ENCODE measurements around the gene KLF6.

KLF6 gene

DNA sequence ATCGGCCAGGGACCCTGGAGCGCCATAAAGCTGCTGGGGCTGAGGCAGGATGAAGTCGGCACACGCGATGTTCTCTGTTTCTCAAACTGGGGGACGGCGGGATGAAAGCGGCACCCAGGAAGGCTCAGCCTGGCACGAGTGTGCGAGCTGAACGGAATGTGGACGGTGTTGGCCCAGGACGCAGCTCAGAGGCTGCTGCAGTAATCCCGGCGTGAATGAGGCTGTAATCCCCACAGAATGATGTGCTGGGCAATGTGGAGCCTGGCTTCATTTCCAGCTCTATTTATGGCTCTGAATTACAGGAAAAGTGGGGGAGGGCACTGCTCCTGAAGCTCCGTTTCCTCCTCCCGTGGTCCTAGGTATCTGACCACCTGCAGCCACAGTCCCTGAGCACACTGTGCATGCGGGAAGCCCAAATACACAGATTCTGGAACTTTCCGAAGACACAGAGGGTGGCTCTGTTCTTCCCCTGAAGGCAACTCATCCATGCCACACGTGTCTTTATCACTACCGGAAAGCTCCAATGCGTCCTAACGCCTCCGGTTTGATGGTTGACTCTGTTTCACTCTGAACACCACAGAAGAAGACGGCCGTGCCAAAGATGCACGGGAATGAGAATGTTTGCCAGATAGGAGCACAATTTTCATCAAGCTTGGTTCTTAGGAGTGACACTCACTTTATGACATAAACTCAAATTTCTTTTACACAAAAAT lies 37.6 kb downstream of the KLF6 start:
- Histone ChIP-seq H3K4me3 (IDR thresholded peaks at IDR 0.05; ENCODE audit: insufficient read depth, low read depth, low read length) (no peak overlapping the region), H3K27me3 (ENCODE audit: insufficient read depth, low read depth) (no peaks in the 10 kb centered on the region), H2AFZ (ENCODE audit: low read depth) (no peak overlapping the region), H3K27ac (no peak overlapping the region), H3K4me1 (ENCODE audit: low read depth, poor library complexity, severe bottlenecking) (peaks cover 25% of the 10 kb centered on the region), H4K20me1 (ENCODE audit: insufficient read depth) (no peaks in the 10 kb centered on the region), H3K4me2 (no peak overlapping the region), H3K79me2 (ENCODE audit: insufficient read depth, low read depth) (no peaks in the 10 kb centered on the region), H3K36me3 (ENCODE audit: insufficient read depth) (no peaks in the 10 kb centered on the region), H3K9ac (no peak overlapping the region)
- TF ChIP-seq, protein P1, sequence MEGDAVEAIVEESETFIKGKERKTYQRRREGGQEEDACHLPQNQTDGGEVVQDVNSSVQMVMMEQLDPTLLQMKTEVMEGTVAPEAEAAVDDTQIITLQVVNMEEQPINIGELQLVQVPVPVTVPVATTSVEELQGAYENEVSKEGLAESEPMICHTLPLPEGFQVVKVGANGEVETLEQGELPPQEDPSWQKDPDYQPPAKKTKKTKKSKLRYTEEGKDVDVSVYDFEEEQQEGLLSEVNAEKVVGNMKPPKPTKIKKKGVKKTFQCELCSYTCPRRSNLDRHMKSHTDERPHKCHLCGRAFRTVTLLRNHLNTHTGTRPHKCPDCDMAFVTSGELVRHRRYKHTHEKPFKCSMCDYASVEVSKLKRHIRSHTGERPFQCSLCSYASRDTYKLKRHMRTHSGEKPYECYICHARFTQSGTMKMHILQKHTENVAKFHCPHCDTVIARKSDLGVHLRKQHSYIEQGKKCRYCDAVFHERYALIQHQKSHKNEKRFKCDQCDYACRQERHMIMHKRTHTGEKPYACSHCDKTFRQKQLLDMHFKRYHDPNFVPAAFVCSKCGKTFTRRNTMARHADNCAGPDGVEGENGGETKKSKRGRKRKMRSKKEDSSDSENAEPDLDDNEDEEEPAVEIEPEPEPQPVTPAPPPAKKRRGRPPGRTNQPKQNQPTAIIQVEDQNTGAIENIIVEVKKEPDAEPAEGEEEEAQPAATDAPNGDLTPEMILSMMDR (conservative IDR thresholded peaks at IDR 0.05; ENCODE audit: low read depth, low read length) = no peak

DNA sequence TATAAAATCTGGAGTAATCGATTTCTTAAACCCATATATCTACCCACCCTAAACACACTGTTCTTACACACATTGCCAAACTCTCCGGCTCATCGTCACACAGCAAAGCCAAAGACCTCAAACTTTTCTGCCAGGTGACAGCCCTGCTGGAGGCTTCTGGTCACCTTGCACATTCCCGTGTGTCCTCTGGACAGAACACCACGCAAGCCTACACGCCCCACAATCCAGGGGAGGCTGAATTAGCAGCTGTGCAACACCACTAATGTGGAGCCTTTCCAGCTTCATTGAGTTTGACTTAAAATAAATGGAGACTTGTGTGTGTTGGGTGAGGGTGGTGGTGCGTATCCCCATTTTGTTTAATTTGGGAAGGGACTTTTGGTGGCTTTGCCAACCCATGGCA lies 38.4 kb downstream of the KLF6 start:
- no peaks in the 10 kb centered on the region for H3K27me3 ChIP-seq (ENCODE audit: insufficient read depth, low read depth)
- no peak overlapping the region for H3K4me3 ChIP-seq (IDR thresholded peaks at IDR 0.05; ENCODE audit: insufficient read depth, low read depth, low read length)
- H3K9ac ChIP-seq = no peak overlapping the region
- H3K4me2 ChIP-seq = no peak overlapping the region
- no peaks in the 10 kb centered on the region for H3K36me3 ChIP-seq (ENCODE audit: insufficient read depth)
- no peak overlapping the region for H3K27ac ChIP-seq
- H3K79me2 ChIP-seq (ENCODE audit: insufficient read depth, low read depth) = no peaks in the 10 kb centered on the region
- H4K20me1 ChIP-seq (ENCODE audit: insufficient read depth) = no peaks in the 10 kb centered on the region
- peaks cover 33% of the 10 kb centered on the region for H3K4me1 ChIP-seq (ENCODE audit: low read depth, poor library complexity, severe bottlenecking)
- TF ChIP-seq, protein P1 (conservative IDR thresholded peaks at IDR 0.05; ENCODE audit: low read depth, low read length) = no peak
- no peak overlapping the region for H2AFZ ChIP-seq (ENCODE audit: low read depth)

DNA sequence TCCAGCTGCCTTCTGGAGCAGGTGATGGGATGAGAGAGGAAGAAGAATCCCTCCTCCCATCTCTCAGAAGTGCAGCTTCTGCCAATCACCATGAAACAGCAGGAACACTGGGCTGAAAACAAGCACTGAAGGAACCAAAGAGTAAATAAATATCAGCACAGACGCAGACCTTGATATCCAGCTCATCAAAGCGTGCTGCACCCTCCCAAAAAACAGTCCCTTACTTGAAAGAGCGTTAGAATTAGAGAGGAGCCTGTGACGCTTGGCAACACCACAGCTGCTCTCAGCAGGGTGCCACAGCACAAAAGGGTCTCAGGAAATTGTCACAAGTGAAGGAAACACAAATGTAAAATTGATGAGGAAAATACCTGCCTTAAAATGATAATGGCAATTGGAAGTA lies 39.5 kb downstream of the KLF6 start:
- Histone ChIP-seq H2AFZ (ENCODE audit: low read depth) (no peak overlapping the region), H3K4me2 (no peak overlapping the region), H3K36me3 (ENCODE audit: insufficient read depth) (no peaks in the 10 kb centered on the region), H3K27me3 (ENCODE audit: insufficient read depth, low read depth) (no peaks in the 10 kb centered on the region), H3K79me2 (ENCODE audit: insufficient read depth, low read depth) (no peaks in the 10 kb centered on the region), H3K4me1 (ENCODE audit: low read depth, poor library complexity, severe bottlenecking) (peaks cover 31% of the 10 kb centered on the region), H3K27ac (no peak overlapping the region), H3K4me3 (IDR thresholded peaks at IDR 0.05; ENCODE audit: insufficient read depth, low read depth, low read length) (no peak overlapping the region), H4K20me1 (ENCODE audit: insufficient read depth) (no peaks in the 10 kb centered on the region), H3K9ac (no peak overlapping the region)
- TF ChIP-seq, protein P1 (conservative IDR thresholded peaks at IDR 0.05; ENCODE audit: low read depth, low read length) = no peak

DNA sequence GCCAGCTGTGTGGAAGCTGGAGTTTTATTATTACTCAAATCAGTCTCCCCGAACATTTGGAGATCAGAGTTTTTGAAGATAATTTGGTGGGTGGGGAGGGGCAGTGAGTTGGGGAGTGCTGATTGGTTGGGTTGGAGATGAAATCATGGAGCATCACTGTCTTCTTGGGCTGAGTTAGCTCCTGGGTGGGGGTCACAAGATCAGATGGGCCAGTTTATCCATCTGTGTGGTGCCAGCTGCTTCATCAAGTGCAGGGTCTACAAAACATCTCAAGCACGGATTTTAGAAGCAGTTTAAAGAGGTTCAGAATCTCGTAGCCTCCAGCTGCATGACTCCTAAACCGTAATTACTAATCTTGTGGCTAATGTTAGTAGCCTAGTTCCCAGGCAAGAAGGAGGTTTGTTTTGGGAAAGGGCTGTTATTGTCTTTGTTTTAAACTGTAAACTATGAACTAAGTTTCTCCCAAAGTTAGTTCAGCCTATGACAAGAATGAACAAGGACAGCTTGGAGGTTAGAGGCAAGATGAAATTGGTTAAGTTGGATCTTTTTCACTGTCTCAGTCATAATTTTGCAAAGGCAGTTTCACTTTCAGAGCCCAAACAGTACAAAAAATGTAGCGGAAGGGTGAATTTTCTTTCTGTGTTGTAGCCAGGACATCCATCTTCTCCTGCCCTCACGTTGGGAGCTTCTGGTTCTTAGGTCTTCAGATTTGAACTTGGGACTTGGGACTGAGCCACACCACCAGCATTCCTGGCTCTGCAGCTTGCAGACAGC lies 43.1 kb downstream of the KLF6 start:
- TF ChIP-seq, protein P1 (conservative IDR thresholded peaks at IDR 0.05; ENCODE audit: low read depth, low read length) = no peak
- Histone ChIP-seq H3K27me3 (ENCODE audit: insufficient read depth, low read depth) (no peaks in the 10 kb centered on the region), H4K20me1 (ENCODE audit: insufficient read depth) (no peaks in the 10 kb centered on the region), H3K79me2 (ENCODE audit: insufficient read depth, low read depth) (no peaks in the 10 kb centered on the region), H3K4me1 (ENCODE audit: low read depth, poor library complexity, severe bottlenecking) (peaks cover 20% of the 10 kb centered on the region), H3K27ac (peak overlapping the region; percentile 49), H3K4me2 (peak overlapping the region; percentile 35), H3K36me3 (ENCODE audit: insufficient read depth) (no peaks in the 10 kb centered on the region), H2AFZ (ENCODE audit: low read depth) (peak overlapping the region; percentile 68), H3K9ac (peak overlapping the region; percentile 30; the same call in 1 of the 2 replicates), H3K4me3 (IDR thresholded peaks at IDR 0.05; ENCODE audit: insufficient read depth, low read depth, low read length) (no peak overlapping the region)

All from KMS-11 (cell line).